ENCODE measurements around the gene AUTS2.

Gene AUTS2

GRCh38 chr7:70033226-70033625, 435.0 kb downstream of the AUTS2 start:
- no peak for DNase-seq (ENCODE audit: low read depth in 3 of 3)

GRCh38 chr7:70034999-70035398, 436.7 kb downstream of the AUTS2 start:
- no peak for DNase-seq (ENCODE audit: low read depth in 3 of 3)

- no peak for DNase-seq (ENCODE audit: low read depth in 3 of 3)
Observed at GRCh38 chr7:70035519-70035918, 437.2 kb downstream of the AUTS2 start.

GRCh38 chr7:70035955-70036354, 437.7 kb downstream of the AUTS2 start:
- no peak for DNase-seq (ENCODE audit: low read depth in 3 of 3)

GRCh38 chr7:70036695-70037094, 438.4 kb downstream of the AUTS2 start:
- no peak for DNase-seq (ENCODE audit: low read depth in 3 of 3)

GRCh38 chr7:70037171-70037933, 439.1 kb downstream of the AUTS2 start:
- DNase-seq (ENCODE audit: low read depth in 3 of 3): no peak

GRCh38 chr7:70040051-70040450, 441.8 kb downstream of the AUTS2 start:
- no peak for DNase-seq (ENCODE audit: low read depth in 3 of 3)

GRCh38 chr7:70040970-70041766, 442.9 kb downstream of the AUTS2 start:
- DNase-seq (ENCODE audit: low read depth in 3 of 3): no peak

GRCh38 chr7:70042533-70042932, 444.3 kb downstream of the AUTS2 start:
- DNase-seq (ENCODE audit: low read depth in 3 of 3): no peak

- DNase-seq (ENCODE audit: low read depth in 3 of 3): no peak
Observed at GRCh38 chr7:70043015-70043538, 444.8 kb downstream of the AUTS2 start.

- no peak for DNase-seq (ENCODE audit: low read depth in 3 of 3)
Observed at GRCh38 chr7:70044064-70044463, 445.8 kb downstream of the AUTS2 start.

GRCh38 chr7:70044525-70044924, 446.2 kb downstream of the AUTS2 start:
- no peak for DNase-seq (ENCODE audit: low read depth in 3 of 3)

GRCh38 chr7:70044981-70045380, 446.7 kb downstream of the AUTS2 start:
- no peak for DNase-seq (ENCODE audit: low read depth in 3 of 3)

GRCh38 chr7:70047384-70047783, 449.1 kb downstream of the AUTS2 start:
- DNase-seq (ENCODE audit: low read depth in 3 of 3): no peak

- DNase-seq (ENCODE audit: low read depth in 3 of 3): no peak
Observed at GRCh38 chr7:70047891-70048448, 449.7 kb downstream of the AUTS2 start.

GRCh38 chr7:70051726-70052125, 453.5 kb downstream of the AUTS2 start:
- no peak for DNase-seq (ENCODE audit: low read depth in 3 of 3)

GRCh38 chr7:70052691-70053090, 454.4 kb downstream of the AUTS2 start:
- DNase-seq (ENCODE audit: low read depth in 3 of 3): no peak

GRCh38 chr7:70053421-70053820, 455.1 kb downstream of the AUTS2 start:
- no peak for DNase-seq (ENCODE audit: low read depth in 3 of 3)

- DNase-seq (ENCODE audit: low read depth in 3 of 3): no peak
Observed at GRCh38 chr7:70053989-70054388, 455.7 kb downstream of the AUTS2 start.

- DNase-seq (ENCODE audit: low read depth in 3 of 3): no peak
Observed at GRCh38 chr7:70056363-70056762, 458.1 kb downstream of the AUTS2 start.

- DNase-seq (ENCODE audit: low read depth in 3 of 3): no peak
Observed at GRCh38 chr7:70060298-70061068, 462.2 kb downstream of the AUTS2 start.

- no peak for DNase-seq (ENCODE audit: low read depth in 3 of 3)
Observed at GRCh38 chr7:70063371-70063770, 465.1 kb downstream of the AUTS2 start.
